GM12878 (cell line): ENCODE results near the gene MTO1. TPM values are rescaled to one million over a fixed set of nuclear protein-coding genes. Genes with fewer than 3 reads are reported as not detected.
A peak's percentile ranks its signal among the peaks of the same experiment; 100 is the strongest.

Experiments
- ASH2L ChIP-seq: fragments of 300-600, 200-600 bp; sonication (generic); IDR thresholded peaks from 2 replicates; pipeline ENCODE4 v1.6.1; 2017; ENCODE audit warnings: low read depth, mild to moderate bottlenecking, borderline replicate concordance
- CBFB ChIP-seq: IDR thresholded peaks from 2 replicates; pipeline ENCODE4 v1.6.1; 2016; ENCODE audit warnings: antibody characterized with exemption, low read depth
- CBX3 ChIP-seq: fragments of 200-600 bp; sonication (generic); IDR thresholded peaks from 2 replicates; pipeline ENCODE4 v1.6.1; 2016; ENCODE audit warnings: low read depth, borderline replicate concordance
- CHD1 ChIP-seq: IDR thresholded peaks from 2 replicates; pipeline ENCODE4 v1.6.1; 2012; ENCODE audit warnings: low read depth, low read length, improper control_type of control experiment
- EZH2 ChIP-seq: IDR thresholded peaks from 2 replicates; pipeline ENCODE4 v1.6.1; 2012; ENCODE audit warnings: low read depth, mild to moderate bottlenecking, control low read depth, inconsistent platforms, low read length, borderline replicate concordance; ENCODE audit not compliant: control insufficient read depth
- FOS ChIP-seq: IDR thresholded peaks from 3 replicates; pipeline ENCODE4 v1.6.1; 2011; ENCODE audit warnings: borderline replicate concordance; ENCODE audit not compliant: insufficient read length; ENCODE audit errors: extremely low read depth
- FOXM1 ChIP-seq: IDR thresholded peaks from 2 replicates; pipeline ENCODE4 v1.6.1; 2012; ENCODE audit warnings: low read depth, mild to moderate bottlenecking, inconsistent platforms, low read length, moderate library complexity
- GABPA ChIP-seq: IDR thresholded peaks from 2 replicates; pipeline ENCODE4 v1.6.1; 2014; ENCODE audit warnings: antibody characterized with exemption, low read depth, mild to moderate bottlenecking, inconsistent platforms
- GATAD2B ChIP-seq: fragments of 450-650 bp; conservative IDR thresholded peaks from 2 replicates; pipeline ENCODE4 v1.6.1; 2017; ENCODE audit warnings: low read depth, mild to moderate bottlenecking, moderate library complexity
- IKZF1 ChIP-seq: fragments of 450-650 bp; conservative IDR thresholded peaks from 2 replicates; pipeline ENCODE4 v1.6.1; 2017; ENCODE audit warnings: antibody characterized with exemption, mild to moderate bottlenecking
- LARP7 ChIP-seq: fragments of 450-650 bp; IDR thresholded peaks from 2 replicates; pipeline ENCODE4 v1.6.1; 2017; ENCODE audit warnings: mild to moderate bottlenecking
- NFYB ChIP-seq: IDR thresholded peaks from 2 replicates; pipeline ENCODE4 v1.6.1; 2011; ENCODE audit warnings: low read depth, mild to moderate bottlenecking, low read length, improper control_type of control experiment, moderate library complexity; ENCODE audit not compliant: insufficient read depth
- NR2C1 ChIP-seq: fragments of 450-650 bp; IDR thresholded peaks from 2 replicates; pipeline ENCODE4 v1.6.1; 2017; ENCODE audit warnings: antibody characterized with exemption, mild to moderate bottlenecking, moderate library complexity
- NRF1 ChIP-seq: conservative IDR thresholded peaks from 2 replicates; pipeline ENCODE4 v1.6.1; 2011; ENCODE audit warnings: mild to moderate bottlenecking, low read depth, low read length, improper control_type of control experiment
- POLR2A ChIP-seq: IDR thresholded peaks from 2 replicates; pipeline ENCODE4 v1.6.1; 2011; ENCODE audit warnings: low read depth, mild to moderate bottlenecking, low read length
- POU2F2 ChIP-seq: IDR thresholded peaks from 3 replicates; pipeline ENCODE4 v1.6.1; 2011; ENCODE audit warnings: low read depth, mild to moderate bottlenecking, low read length, borderline replicate concordance
- RCOR1 ChIP-seq: conservative IDR thresholded peaks from 2 replicates; pipeline ENCODE4 v1.6.1; 2012; ENCODE audit warnings: low read depth, low read length, improper control_type of control experiment
- SIN3A ChIP-seq: IDR thresholded peaks from 2 replicates; pipeline ENCODE4 v1.6.1; 2012; ENCODE audit warnings: low read depth, low read length, improper control_type of control experiment
- SREBF1 ChIP-seq: IDR thresholded peaks from 2 replicates; pipeline ENCODE4 v1.6.1; 2012; ENCODE audit warnings: mild to moderate bottlenecking, low read length
- TBL1XR1 ChIP-seq: IDR thresholded peaks from 2 replicates; pipeline ENCODE4 v1.6.1; 2012; ENCODE audit warnings: low read depth, low read length, improper control_type of control experiment
- YBX1 ChIP-seq: fragments of 450-650 bp; IDR thresholded peaks from 2 replicates; pipeline ENCODE4 v1.6.1; 2016; ENCODE audit warnings: antibody characterized with exemption
- ZBED1 ChIP-seq: IDR thresholded peaks from 2 replicates; pipeline ENCODE4 v1.6.1; 2016; ENCODE audit warnings: borderline replicate concordance
- ZNF207 ChIP-seq: fragments of 450-650 bp; IDR thresholded peaks from 2 replicates; pipeline ENCODE4 v1.6.1; 2014; ENCODE audit warnings: antibody characterized with exemption, mild to moderate bottlenecking, borderline replicate concordance
- ZNF217 ChIP-seq: fragments of 450-650 bp; IDR thresholded peaks from 2 replicates; pipeline ENCODE4 v1.6.1; 2017; ENCODE audit warnings: antibody characterized with exemption, mild to moderate bottlenecking
- ZNF622 ChIP-seq: fragments of 450-650 bp; IDR thresholded peaks from 2 replicates; pipeline ENCODE4 v1.6.1; 2017; ENCODE audit warnings: mild to moderate bottlenecking, inconsistent platforms
- polyA plus RNA-seq, 11 experiments: library from polyadenylated mRNA; depleted of rRNA in 4 of 11; unstranded in 6 of 11; stranded (reverse) in 5 of 11; fragments of >200 nt; fragmentation: Nextera tagmentation in 4 of 11; fragmentation: Illumina TruSeq in 1 of 11; extraction: Ambion mirVana in 4 of 11; extraction: Trizol in 1 of 11; gene quantifications; 1 replicate in 1 of 11; 2 replicates in 10 of 11; pipeline versions ENCODE4 v1.2.1 to v1.2.3, GENCODE V29; 2011 to 2016; ENCODE audit warnings: inconsistent platforms in 2 of 11, missing spikeins in 2 of 11, low read depth in 1 of 11
- total RNA-seq, 4 experiments: library from RNA; depleted of rRNA in 3 of 4; stranded (reverse); fragments of >200 nt in 3 of 4; fragmentation: Illumina TruSeq in 1 of 4; extraction: Trizol in 1 of 4; gene quantifications; 2 replicates each; pipeline versions ENCODE4 v1.2.1 to v1.2.3, GENCODE V29; 2013 to 2021
- TF ChIP-seq, protein P1 (sequence below): fragments of 450-650 bp; IDR thresholded peaks from 2 replicates; pipeline ENCODE4 v1.6.1; 2017; ENCODE audit warnings: borderline replicate concordance
- TF ChIP-seq, protein P2 (sequence below): IDR thresholded peaks from 2 replicates; pipeline ENCODE4 v1.6.1; 2011; ENCODE audit warnings: low read depth, low read length, improper control_type of control experiment, borderline replicate concordance
- TF ChIP-seq, protein P3 (sequence below): IDR thresholded peaks from 2 replicates; pipeline ENCODE4 v1.6.1; 2012; ENCODE audit warnings: low read length, inconsistent platforms
- TF ChIP-seq, protein P4 (sequence below): IDR thresholded peaks from 2 replicates; pipeline ENCODE4 v1.6.1; 2011; ENCODE audit warnings: borderline replicate concordance, low read depth, mild to moderate bottlenecking, moderate library complexity, low read length; ENCODE audit not compliant: insufficient read depth, poor library complexity, severe bottlenecking

The MTO1 gene
- total and polyA plus RNA-seq, 10 of the 15 experiments (the other 5 are each of a cell fraction or from before 2014, with no cell fraction given) = 24.8 to 53.6 (median 33.1) TPM

DNA sequence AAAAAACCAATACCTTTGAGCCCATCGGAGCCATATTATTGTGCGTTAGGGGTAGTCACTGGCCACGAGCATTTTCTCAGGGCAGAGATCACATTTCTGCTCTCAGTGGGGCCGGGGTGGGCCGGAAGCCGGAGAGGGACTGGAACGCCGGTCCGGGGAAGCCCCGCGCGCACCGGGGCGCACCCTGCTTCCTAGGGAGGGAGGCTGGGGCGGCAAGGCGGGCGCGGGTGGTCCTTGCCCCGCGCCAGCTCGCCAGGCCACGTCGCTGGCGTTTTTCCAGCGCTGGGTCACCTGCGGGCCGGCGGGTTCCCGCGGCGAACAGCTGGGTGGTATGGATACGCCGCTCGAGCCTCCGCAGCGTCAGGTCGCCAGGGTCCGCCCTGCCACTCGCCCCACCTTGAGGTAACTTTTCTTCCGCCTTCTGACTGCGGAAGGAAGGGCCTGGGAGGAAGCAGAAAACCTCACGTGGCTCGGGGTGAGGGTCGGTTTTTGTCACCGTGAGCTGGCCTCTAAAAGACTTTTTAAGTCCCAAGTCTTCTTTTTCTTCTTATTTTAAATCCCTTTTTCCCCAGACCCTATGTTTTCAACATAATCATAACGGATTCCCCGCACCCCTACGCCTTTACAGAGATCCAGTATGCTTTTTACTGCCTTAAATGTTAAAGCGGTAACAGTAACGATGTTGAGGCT lies 62.0 kb downstream of the MTO1 start (continued):
- TF ChIP-seq, protein P1, sequence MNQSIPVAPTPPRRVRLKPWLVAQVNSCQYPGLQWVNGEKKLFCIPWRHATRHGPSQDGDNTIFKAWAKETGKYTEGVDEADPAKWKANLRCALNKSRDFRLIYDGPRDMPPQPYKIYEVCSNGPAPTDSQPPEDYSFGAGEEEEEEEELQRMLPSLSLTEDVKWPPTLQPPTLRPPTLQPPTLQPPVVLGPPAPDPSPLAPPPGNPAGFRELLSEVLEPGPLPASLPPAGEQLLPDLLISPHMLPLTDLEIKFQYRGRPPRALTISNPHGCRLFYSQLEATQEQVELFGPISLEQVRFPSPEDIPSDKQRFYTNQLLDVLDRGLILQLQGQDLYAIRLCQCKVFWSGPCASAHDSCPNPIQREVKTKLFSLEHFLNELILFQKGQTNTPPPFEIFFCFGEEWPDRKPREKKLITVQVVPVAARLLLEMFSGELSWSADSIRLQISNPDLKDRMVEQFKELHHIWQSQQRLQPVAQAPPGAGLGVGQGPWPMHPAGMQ = no peak
- TF ChIP-seq POU2F2 (peak; percentile 73; the same call in 2 of the 3 replicates), CBX3 (no peak), CHD1 (0 out of 2 replicates have a peak, but pooled peaks have one; percentile 30), GABPA (peak; percentile 66), GATAD2B (peak; percentile 97), FOS (no peak), NRF1 (no peak), TBL1XR1 (no peak), CBFB (peak; percentile 69), SREBF1 (no peak), EZH2 (no peak), YBX1 (no peak), ZNF217 (no peak), LARP7 (peak; percentile 87), ZNF622 (no peak), POLR2A (peak; percentile 96), FOXM1 (no peak; the same call in 1 of the 2 replicates), SIN3A (no peak), IKZF1 (peak; percentile 97), ASH2L (no peak), ZNF207 (peak; percentile 84; the same call in 1 of the 2 replicates), NFYB (no peak), NR2C1 (no peak; the same call in 1 of the 2 replicates), RCOR1 (no peak), ZBED1 (no peak)
- TF ChIP-seq, protein P2, sequence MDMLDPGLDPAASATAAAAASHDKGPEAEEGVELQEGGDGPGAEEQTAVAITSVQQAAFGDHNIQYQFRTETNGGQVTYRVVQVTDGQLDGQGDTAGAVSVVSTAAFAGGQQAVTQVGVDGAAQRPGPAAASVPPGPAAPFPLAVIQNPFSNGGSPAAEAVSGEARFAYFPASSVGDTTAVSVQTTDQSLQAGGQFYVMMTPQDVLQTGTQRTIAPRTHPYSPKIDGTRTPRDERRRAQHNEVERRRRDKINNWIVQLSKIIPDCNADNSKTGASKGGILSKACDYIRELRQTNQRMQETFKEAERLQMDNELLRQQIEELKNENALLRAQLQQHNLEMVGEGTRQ = peak; percentile 34; the same call in 1 of the 2 replicates
- TF ChIP-seq, protein P3, sequence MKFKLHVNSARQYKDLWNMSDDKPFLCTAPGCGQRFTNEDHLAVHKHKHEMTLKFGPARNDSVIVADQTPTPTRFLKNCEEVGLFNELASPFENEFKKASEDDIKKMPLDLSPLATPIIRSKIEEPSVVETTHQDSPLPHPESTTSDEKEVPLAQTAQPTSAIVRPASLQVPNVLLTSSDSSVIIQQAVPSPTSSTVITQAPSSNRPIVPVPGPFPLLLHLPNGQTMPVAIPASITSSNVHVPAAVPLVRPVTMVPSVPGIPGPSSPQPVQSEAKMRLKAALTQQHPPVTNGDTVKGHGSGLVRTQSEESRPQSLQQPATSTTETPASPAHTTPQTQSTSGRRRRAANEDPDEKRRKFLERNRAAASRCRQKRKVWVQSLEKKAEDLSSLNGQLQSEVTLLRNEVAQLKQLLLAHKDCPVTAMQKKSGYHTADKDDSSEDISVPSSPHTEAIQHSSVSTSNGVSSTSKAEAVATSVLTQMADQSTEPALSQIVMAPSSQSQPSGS = no peak
- TF ChIP-seq, protein P4, sequence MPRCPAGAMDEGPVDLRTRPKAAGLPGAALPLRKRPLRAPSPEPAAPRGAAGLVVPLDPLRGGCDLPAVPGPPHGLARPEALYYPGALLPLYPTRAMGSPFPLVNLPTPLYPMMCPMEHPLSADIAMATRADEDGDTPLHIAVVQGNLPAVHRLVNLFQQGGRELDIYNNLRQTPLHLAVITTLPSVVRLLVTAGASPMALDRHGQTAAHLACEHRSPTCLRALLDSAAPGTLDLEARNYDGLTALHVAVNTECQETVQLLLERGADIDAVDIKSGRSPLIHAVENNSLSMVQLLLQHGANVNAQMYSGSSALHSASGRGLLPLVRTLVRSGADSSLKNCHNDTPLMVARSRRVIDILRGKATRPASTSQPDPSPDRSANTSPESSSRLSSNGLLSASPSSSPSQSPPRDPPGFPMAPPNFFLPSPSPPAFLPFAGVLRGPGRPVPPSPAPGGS = peak; percentile 68
